GM18907 (cell line): ENCODE measurements around the gene MET.
"Not testable (repeated sequence)": the region's sequence is repeated elsewhere in the genome, so short reads cannot be mapped to it uniquely, and the experiment has no call there.

ENCODE experiments used
- ATAC-seq: cut with Tn5 transposase; IDR thresholded peaks from one replicate; pipeline ENCODE4 v1.9.1; 2021; ENCODE audit warnings: mild to moderate bottlenecking, moderate library complexity; ENCODE audit not compliant: unreplicated experiment

The MET gene

GRCh38 chr7:116743835-116744234 is 71.8 kb downstream of the MET start:
- ATAC-seq: not testable (repeated sequence)

DNA sequence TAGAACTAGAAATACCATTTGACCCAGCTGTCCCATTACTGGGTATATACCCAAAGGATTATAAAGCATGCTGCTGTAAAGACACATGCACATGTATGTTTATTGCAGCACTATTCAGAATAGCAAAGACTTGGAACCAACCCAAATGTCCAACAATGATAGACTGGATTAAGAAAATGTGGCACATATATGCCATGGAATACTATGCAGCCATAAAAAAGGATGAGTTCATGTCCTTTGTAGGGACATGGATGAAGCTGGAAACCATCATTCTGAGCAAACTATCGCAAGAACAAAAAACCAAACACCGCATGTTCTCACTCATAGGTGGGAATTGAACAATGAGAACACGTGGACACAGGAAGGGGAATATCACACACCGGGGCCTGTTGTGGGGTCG is 74.4 kb downstream of the MET start:
- ATAC-seq: not testable (repeated sequence)

DNA sequence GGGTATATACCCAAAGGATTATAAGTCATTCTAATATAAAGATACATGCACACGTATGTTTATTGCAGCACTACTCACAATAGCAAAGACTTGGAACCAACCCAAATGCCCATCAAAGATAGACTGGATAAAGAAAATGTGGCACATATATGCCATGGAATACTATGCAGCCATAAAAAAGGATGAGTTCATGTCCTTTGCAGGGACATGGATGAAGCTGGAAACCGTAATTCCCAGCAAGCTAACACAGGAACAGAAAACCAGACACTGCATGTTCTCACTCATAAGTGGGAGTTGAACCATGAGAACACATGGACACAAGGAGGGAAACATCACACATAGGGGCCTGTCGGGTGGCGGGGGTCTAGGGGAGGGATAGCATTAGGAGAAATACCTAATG is 79.1 kb downstream of the MET start:
- ATAC-seq: not testable (repeated sequence)

GRCh38 chr7:116752305-116753074 is 80.5 kb downstream of the MET start:
- no peak for ATAC-seq

DNA sequence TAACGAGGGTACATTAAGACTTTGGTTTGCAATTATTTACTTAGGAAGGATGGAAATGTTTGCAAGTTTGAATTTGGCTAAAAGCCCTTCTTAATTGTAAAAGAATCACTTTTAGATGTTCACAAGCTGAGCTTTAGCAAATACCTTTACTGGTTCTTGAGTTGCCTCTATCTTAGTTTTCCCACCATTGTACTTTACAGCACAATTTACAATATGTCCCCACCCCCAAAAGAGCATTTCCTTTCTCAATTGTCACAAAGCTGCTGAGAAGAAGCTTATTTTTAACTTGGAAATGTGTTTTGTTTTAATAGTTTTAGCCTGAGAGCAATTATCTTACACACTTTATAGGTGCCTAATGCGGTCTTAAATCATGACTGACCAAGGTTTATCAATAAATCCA is 81.1 kb downstream of the MET start:
- ATAC-seq: no peak

GRCh38 chr7:116754186-116754585 is 82.2 kb downstream of the MET start:
- ATAC-seq: no peak

DNA sequence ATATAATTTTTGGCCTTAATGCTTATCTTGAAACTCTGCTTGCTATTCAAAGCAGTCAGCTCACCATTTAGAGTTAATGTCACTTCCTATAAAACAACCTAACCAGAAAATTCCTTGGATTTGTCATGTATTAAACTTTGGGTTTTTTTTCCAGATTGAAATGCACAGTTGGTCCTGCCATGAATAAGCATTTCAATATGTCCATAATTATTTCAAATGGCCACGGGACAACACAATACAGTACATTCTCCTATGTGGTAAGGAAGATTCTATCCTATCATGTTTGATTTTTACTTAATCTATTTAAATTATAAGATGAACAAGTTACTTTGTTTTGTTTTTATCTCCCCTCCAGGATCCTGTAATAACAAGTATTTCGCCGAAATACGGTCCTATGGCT is 85.3 kb downstream of the MET start:
- no peak for ATAC-seq

DNA sequence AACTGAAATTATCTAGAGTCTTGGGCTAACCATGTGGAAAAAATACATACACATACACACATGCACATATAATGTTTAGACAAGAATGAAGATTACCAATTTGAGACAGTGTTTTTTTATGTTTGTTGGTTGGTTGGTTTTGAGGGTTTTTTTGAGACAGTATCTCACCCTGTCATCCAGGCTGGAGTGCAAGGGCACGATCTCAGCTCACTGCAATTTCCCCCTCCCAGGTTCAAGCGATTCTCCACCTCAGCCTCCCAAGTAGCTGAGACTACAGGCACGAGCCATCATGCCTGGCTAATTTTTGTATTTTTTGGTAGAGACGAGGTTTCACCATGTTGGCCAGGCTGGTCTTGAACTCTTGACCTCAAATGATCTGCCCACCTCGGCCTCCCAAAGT is 87.6 kb downstream of the MET start:
- ATAC-seq: not testable (repeated sequence)

- ATAC-seq: no peak
Observed at GRCh38 chr7:116762971-116763370, 91.0 kb downstream of the MET start.

- ATAC-seq: no peak
Observed at GRCh38 chr7:116763647-116764046, 91.7 kb downstream of the MET start.

DNA sequence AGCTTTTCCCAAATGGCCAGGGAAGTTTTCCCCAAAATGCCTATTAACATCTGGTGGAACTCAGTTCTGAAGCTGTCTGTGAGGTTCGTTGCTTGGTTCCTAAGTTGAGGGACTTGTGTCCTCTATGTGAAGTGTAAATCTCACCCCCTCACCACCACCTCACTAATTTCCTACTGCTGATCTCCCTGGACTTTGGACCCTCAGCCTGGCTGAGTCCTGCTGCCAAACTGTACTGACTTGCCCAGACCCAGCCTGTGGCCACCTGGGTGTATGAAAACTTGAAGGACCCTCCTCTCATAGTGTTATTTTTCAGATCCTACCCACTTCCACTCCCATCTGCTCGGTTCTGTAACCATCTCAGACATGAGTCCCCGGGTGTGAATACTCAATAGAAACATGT is 94.9 kb downstream of the MET start:
- ATAC-seq: no peak

GRCh38 chr7:116769546-116769945 is 97.5 kb downstream of the MET start:
- no peak for ATAC-seq

DNA sequence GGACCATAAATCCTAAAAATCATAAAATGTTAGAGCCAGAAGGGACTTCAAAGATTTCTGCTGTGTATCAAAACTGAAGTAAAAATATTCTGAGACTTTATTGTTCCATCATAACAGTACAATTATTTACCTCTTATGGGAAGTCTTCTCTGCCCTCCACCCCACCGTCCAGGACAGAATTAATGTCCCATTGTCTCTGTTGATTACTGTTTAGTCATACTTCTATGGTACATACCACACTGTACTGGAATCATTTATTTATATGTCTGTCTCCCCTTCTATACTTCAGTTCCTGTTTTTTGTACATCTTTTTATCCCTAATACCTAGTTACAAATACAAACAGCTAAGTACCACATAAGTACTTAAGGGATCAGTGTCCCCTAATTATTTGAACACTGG is 98.9 kb downstream of the MET start:
- ATAC-seq: no peak

GRCh38 chr7:116771640-116772039 is 99.6 kb downstream of the MET start:
- ATAC-seq: no peak

- ATAC-seq: no peak
Observed at GRCh38 chr7:116772423-116772863, 100.4 kb downstream of the MET start.

GRCh38 chr7:116772926-116773749 is 101.1 kb downstream of the MET start:
- ATAC-seq: no peak

DNA sequence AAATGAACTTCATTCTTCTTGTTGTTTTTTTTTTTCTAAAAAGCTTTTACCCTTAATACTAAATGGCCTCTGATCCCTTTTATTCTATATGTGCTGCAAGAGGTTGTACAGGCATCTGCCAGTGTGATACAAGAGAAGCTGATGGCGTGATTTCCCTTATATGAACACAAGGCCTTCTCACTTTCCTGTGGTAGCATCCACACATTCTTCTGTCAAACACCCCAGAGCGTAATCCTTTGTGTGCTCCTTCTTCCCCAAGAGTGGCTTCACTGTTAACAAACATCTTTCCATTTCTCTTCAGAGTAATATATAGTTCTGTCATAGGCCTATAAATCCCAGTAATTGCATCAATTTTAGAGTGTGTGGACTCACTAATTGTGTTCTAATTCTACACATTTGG is 104.0 kb downstream of the MET start:
- no peak for ATAC-seq

DNA sequence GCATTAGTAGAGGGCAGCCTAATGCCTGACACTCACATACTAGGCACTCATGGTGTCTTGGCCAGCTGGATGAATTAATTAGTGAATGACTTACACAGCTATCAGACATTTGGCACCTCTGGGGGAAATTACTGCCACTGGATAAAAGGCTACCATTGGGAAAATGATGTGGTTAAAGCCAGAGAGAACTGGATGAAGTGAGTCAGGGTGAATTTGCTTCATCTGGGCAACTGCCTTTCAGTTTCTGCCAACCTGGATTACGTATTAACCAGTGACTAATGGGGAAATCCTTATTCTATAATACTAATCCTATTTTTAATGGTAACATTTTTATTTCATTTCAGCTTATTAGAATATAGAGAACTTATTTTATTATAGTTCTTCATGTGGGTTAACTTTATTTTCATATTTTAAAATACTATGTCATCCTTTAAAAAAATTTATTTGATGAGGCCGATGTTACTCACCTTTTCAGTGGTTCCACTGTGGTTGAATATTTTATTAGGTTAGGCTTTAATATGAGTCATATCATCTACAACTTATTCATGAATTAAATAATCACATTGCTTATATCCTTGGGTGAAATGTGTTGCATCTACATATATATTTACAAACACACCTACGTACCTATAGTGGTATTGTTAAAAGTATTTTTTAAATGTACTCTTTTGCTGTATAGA is 104.8 kb downstream of the MET start:
- ATAC-seq: peak; percentile 89

DNA sequence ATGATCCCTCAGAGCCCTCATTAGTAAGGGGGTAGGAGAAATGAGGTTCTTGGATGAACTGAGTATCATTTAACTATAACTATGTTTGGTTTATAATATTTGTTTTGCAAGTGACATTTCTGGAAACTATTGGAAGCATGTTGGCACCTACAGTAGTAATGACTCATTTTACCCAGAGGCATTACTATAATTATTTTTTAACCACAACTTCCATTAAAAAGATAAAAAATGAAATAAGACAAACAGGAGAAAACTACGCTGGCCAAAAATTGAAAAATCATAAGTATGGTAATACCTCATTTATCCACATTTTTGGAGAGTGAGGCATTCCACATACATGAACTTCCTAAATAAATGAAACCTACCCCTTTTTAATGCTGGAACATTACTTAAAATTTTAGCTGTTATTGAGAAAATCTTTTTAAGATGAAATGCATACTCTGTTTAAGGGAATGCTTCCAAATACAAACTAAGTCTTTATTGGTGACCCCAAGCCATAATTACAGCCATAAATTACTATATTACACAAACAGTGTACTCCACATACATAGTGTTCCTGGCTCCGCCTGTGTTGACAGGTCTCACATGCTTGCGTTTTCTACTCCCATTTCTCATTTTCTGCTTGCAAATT is 105.8 kb downstream of the MET start:
- ATAC-seq: no peak

DNA sequence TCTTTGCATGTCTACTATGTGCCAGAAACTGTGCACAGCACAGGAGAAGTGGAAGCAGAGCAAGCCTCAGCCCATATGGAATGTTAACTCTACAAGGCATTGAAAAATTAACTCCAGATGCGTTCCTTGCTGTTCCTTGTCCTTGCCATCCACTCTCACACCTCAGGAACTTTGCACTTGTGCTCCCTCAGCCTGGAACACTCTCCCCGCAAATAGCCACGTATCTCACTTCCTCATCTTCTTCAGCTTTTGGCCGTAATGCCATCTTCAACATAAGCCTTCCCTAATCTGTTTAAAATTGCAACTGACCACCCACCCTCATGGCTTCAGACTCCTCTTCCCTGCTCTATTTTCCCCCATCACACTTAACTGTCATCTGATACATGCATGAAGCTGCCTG is 107.2 kb downstream of the MET start:
- no peak for ATAC-seq

GRCh38 chr7:116779931-116780330 is 107.9 kb downstream of the MET start:
- ATAC-seq: no peak
